Inferior parietal cortex (tissue), 1 donor: ENCODE measurements around the gene SNX15.
"Not testable (repeated sequence)": the region's sequence is repeated elsewhere in the genome, so short reads cannot be mapped to it uniquely, and the experiment has no call there.

ENCODE experiments used
- DNase-seq: peaks from one replicate; pipeline ENCODE4 v3.0.0-alpha.2; 2016; ENCODE audit errors: extremely low spot score

Gene SNX15

DNA sequence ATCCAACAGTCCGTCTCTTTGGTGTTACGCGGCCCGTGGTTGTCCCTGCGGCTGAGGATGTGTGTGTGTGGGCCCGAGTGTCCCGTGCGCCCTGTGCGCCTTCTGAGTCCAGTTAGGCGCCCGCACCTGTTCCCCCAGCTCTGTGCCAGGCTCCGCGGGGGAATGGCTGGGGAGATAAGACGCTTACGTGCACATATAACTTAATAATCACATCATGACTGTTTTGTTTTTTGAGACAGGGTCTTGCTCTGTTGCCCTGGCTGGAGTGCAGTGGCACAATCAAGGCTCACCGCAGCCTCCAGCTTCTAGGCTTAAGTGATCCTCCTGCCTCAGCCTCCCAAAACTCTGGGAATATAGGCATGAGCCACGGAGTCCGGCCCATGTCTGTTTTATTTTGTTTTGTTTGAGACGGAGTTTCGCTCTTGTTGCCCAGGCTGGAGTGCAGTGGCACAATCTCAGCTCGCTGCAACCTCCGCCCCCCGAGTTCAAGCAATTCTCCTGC lies 12.5 kb upstream of the SNX15 start:
- no peak for DNase-seq

DNA sequence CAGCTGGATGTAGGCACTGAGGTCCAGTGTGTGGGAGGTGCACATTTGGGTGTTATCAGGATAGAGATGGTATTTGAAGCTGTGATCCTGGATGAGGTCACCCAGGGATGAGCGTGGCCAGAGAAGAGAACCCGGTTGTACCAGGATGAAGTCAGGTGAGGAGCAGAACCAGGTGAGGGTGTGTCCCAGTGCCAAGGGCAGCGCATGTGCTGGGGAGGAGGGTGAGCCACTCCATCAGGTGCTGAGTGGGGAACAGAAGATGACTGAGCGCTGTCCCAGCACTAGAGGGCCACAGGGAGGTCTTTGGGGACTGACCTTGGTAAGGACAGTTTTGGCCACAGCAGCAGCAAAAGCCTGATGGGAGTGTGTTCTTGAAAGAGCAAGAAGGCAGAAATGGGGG lies 10.5 kb upstream of the SNX15 start:
- DNase-seq: no peak

DNA sequence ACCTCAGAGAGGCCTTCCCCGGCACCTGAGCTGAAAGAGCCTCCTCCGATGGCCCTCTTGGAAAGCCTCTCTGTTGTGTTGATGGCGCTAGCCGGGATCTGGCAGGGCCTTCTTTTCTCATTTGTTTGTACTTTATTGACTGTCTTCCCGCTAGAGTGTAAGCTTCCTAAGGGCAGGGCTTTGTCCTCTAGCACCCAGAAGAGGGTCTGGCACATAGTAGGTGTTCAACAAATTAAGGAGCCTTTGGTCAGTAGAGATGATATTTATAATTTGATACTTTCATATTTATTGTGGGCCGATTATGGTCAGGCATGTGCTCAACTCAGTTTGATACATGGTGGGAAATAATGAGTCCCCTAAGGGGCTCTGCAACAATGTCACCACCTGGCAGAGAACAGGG lies 9.3 kb upstream of the SNX15 start:
- DNase-seq: no peak

DNA sequence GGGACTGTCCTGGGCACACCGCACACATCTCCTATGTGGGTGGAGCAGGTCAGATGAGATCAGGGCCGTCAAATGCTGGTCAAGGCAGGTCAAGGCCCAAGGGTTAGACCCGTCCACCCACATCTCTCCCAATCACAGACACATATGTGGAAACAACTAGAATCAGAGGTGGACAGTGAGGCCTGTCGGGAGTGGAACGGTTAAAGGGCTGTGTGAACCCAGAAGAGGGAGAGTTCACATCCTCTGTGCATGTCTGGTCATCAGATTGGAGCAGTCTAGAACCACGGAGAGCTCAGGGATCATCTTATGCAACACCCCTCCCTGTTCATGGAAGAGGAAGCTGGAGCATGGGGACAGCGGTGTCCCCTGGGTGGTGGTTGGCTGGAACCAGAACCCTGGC lies 7.4 kb upstream of the SNX15 start:
- DNase-seq: no peak

DNA sequence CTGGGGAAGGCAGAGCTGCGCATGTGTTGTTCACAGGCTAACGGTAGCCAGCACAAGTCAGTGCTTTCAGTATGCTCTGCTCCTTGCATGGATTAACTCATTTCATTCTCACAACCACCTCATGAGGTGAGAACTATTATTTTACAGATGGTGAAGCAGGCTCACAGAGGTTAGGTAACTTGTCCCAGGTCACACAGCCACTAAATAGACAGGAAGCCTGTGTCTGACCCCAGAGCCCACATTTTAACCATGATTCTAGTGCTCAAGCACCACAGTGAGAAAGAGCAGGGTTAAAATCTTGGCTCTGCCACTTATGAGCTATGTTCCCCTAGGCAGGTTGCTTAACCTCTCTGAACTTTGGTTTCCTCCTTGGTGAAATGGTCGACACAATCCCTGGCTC lies 6.2 kb upstream of the SNX15 start:
- DNase-seq: no peak

DNA sequence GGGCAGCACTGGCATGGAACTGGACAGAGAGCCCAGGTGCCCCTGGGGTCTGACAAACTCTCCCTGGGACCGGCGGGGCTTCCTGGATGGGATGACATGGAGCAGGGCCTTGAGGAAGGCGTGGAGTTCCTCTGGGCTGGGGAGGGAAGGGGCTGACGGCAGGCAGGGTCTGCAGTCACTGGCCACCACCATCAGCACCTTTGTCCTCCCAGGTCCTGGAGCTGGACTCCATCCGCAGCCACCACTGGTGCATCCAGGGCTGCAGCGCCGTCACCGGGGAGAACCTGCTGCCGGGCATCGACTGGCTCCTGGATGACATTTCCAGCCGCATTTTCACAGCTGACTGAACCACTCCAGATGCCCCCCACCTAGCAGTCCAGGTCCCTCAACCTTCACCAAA lies 5.7 kb upstream of the SNX15 start:
- no peak for DNase-seq

DNA sequence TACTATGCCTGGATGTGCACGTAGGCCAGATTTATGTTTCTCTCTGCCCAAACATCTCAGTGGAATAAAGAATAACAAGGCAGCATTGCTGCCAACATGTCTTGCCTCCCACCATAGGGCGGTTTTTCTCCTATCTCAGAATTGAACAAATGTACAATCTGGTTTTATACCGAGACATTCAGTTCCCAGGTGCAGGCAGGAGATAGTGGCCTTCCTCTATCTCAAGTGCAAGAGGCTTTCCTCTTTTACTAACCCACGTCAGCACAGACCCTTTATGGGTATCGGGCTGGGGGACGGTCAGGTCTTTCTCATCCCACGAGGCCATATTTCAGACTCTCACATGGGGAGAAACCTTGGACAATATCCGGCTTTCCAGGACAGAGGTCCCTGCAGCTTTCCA lies 3.7 kb upstream of the SNX15 start:
- DNase-seq: not testable (repeated sequence)

DNA sequence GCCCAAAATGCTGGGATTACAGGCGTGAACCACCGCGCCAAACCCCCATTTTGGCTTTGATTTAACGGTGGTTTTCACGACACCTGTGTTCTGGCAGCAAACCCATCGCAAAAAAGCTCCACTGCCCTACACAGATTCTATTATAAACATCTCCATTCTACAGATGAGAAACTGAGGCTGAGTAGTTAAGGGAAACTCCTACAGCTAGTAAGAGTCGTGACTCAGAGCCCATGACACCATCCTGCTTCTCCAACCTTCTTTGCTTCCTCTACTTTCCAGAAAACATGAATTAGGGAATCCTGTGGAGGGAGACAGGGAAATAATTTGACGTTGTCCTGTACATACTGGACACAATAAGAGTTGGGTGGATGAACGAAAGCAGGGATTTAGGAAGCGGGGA lies 429 bp upstream of the SNX15 start:
- DNase-seq: no peak

DNA sequence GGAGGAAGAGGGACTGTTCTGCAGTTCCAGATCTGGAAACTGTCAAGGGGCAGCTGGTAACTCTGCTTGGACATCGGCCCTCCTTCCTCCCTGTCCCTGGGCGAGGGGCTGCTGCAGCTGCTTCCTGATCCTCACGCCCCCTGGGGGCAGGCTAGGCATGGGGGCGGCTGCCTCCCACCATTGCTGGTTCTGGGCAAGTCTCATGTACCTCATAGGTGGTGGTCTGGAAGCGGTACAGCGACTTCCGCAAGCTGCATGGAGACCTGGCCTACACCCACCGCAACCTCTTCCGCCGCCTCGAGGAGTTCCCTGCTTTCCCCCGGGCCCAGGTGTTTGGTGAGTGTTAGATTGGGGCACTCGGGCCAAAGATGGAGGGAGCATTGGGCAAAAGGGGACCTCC lies 5.0 kb downstream of the SNX15 start:
- no peak for DNase-seq

DNA sequence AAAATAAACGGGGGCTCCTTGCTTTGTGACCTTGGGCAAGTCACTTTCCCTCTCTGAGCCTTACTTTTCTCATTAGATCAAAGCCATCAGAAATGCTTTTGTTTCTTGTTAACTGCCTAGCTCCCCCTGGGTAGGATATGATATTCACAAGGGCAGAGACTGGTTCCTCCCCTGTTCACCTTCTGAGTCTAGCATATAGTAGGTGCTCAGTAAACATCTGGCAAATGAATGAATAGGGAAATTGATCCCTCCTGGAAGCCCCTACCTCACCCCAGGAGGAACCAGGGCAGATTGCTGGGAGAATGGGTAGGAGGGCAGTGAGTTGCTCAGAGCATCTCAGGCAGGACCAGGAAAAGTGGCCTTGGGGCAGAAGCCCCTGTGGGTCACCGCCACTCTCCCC lies 7.2 kb downstream of the SNX15 start:
- no peak for DNase-seq

DNA sequence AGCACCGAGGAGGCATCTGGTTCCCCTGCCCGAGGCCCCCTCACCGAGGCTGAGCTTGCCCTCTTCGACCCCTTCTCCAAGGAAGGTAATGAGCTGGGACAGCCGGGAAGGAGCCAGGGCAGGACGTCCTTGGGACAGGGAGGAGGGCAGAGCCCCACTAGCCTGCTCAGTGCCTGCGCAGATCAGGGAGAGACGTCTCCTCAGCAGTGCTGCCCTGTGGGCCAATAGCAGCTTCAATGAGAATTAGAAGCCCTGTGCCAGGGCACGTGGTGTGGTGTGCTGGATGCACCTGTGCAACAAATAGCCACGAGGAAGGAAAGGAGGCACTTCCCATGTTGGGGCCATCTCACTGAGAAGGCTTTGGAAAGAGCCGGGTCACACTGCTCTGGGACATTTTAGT lies 8.3 kb downstream of the SNX15 start:
- DNase-seq: no peak

DNA sequence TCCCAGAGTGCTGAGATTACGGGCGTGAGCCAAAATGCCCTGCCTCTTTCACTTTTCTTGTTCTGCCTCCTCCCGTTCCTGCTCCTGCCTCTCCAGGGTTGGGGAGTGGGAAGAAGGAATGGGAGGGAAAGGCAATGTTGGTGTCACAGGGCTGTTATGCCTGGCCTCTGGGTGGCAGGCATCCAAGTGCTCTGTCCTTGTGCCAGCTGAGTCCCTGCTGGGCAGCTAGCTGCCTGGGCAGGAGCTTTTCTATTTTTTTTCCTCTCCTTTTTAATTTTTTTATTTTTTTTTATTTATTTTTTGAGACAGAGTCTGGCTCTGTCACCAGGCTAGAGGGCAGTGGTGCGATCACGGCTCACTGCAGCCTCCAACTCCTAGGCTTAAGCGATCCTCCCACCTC lies 9.7 kb downstream of the SNX15 start:
- peak; percentile 54 for DNase-seq

DNA sequence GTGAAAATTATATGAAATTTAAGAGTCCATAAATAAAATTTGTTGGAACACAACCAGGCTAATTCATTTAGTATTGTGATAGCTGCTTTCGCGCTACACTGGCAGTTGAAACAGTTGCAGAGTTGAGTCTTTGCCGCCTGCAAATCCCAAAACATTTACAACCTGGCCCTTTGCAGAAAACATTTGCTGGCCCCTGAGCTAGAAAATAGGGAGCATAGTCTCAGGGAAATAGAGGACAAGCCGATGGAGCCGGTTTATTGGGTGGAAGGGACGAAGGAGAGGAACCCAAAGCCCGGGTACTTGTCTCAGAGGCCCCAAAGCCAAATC lies 13.2 kb downstream of the SNX15 start:
- DNase-seq: no peak

DNA sequence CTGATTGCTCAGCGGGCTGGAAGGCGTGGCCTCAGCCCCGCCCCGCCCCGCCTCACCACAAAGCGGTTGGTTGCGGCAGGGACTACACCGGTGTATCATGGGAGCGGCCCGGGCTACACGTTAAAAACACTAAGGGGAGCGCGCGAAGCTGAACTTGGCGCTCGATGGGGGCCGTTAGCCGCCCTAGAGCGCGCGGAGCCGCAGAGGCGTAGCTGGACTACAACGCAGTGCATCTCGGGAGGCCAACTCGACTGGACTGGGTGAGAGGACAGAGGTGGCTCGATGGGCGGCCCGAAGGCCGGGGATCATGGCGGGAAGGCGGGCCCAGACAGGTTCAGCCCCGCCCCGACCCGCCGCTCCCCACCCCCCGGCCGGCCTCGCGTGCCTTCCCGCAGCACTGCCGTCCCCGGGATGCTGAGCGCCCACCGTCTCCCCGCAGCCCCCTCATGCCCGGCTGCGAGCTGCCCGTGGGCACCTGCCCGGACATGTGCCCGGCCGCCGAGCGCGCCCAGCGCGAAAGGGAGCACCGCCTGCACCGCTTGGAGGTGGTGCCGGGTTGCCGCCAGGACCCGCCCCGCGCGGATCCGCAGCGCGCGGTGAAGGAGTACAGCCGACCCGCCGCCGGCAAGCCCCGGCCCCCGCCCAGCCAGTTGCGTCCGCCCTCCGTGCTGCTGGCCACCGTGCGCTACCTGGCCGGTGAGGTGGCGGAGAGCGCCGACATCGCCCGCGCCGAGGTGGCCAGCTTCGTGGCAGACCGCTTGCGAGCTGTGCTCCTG lies 13.8 kb downstream of the SNX15 start, which contains the start of gene SAC3D1:
Gene SAC3D1 (plus strand): TSS at position 364 of the 776 bp plus-strand sequence. CDS start 83 bp downstream, at position 447.
- peak; percentile 90 for DNase-seq

DNA sequence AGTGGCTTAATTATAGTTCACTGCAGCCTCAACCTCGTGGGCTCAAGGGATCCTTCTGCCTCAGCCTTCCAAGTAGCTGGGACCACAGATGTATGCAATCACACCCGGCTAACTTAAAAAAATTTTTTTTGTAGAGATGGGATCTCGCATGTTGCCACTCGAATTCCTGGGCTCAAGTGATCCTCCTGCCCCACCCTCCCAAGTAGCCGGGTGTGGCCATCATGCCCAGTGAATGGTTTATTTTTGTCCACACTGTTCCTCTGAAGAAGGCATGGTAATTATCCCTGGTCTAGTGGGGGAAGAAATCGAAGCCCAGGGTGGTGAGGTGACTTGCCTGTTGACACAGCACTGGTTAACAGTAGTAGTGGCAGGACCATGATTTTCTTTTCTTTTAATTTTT lies 15.7 kb downstream of the SNX15 start:
- no peak for DNase-seq

DNA sequence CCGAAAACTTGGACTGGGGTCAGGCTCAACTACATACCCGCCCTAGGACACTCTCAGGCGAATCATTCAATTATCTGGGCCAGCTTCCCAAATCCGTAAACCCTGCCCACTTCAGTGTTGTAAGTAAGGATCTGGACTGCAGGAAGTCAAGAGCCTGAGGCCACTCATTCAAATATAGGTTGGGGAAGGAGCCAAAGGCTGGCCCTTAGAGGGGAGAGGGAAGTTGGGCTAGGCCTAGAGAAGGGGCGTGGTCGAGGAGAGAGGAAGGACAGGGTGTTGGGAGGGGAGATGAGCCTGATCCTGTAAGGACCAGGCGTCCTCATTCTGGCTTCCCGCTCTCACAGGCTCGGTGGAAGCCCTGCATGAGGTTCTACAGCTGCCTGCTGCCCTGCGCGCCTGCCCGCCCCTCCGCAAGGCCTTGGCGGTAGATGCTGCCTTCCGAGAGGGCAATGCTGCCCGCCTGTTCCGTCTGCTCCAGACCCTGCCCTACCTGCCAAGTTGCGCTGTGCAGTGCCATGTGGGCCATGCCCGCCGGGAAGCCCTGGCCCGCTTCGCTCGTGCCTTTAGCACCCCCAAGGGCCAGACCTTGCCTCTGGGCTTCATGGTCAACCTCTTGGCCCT lies 16.8 kb downstream of the SNX15 start:
- peak; percentile 5 for DNase-seq

DNA sequence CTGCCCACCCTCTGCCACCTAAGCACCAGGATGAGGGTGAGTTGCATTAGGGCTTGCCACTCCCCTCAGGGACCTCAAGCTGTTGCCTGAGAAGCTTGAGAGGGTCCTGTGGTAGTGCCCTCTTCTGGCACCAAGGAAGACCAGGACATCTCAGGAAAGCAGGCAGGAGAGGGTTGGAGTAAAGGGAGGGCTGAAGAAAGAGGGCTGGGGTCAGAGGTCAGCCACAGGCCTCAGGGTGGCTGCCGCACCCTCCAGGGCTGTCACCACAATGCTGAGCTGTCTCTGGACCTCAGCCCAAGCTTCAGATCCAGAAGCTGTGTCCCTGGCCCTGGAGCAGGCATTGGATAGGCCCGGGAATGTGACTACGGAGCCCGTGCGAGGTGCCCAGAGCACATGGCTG lies 17.8 kb downstream of the SNX15 start:
- DNase-seq: no peak

DNA sequence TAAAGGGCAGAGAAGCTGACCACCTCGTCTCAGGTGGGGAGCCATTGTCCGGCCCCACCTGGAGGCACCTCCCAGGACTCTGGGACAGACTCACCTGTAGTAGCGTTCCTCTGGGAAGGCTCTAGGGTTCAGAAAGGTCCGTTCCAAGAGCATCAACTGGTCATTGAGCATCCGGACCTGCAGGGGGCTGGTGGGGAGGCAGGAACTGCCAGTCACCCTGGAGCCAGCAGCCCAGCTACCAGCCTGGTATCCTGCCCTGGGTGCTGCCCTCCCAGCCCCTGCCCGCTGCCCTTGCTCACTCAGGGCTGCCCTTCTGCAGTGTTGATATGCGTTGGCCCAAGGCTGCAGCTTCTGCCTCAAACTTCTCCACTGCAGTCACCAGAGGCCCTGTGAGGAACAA lies 18.5 kb downstream of the SNX15 start:
- DNase-seq: no peak

DNA sequence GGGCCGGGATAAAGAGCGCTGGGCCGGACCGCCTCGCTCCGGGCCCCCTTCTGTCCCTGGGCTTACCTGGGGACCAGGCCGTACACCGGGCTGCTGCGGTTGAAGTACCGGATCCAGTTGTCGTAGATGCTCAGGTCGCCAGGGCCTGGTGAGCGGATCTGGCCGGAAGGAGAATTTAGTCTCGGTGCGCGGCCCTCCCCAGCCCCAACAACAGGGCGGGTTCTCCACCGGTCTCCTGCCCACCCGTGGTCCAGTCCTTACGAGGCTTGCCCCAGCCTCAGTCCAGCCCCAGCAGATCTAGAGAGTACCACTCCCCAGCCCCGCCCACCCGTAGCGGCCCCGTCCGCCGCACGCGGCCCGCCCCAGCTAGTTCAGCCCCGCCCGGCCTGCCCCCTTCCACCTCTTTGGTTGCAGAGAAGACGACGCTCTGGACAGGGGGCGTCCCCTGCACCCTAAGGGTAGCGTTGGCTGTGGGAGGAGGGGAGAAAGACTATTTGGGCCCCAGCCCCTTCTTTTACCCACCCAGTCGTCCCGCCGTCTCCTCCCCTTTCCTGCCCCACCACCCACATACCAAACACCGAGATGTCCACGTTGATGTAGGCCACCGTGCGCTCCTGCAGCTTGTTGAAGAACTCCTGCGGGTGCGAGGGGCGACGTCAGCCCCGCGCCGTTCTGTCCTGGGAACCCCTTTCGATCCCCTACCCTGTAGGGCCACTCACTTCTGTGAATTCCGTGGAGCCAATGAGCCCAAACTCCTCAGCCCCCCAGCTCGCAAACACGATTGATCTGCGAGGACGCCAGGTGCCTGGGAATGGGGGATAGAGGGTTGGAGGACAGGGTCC lies 20.6 kb downstream of the SNX15 start:
- DNase-seq: no peak

DNA sequence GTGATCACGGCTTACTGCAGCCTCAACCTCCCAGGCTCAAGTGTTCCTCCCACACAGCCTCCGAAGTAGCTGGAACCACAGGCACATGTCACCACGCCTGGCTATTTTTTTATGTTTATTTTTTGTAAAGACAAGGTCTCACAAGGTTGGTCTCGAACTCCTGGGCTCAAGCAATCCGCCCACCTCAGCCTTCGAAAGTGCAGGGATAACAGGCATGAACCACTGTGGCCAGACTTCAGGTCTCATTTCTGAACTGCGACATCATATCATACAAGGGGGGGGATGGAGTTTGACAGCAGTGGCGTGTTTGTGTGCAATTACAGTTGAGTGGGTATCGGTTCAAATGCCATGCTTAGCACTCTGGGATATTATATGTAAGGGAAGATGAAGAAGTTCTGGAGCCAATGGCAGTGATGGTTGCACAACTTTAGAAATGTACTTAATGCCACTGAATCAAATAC lies 24.2 kb downstream of the SNX15 start:
- no peak for DNase-seq

DNA sequence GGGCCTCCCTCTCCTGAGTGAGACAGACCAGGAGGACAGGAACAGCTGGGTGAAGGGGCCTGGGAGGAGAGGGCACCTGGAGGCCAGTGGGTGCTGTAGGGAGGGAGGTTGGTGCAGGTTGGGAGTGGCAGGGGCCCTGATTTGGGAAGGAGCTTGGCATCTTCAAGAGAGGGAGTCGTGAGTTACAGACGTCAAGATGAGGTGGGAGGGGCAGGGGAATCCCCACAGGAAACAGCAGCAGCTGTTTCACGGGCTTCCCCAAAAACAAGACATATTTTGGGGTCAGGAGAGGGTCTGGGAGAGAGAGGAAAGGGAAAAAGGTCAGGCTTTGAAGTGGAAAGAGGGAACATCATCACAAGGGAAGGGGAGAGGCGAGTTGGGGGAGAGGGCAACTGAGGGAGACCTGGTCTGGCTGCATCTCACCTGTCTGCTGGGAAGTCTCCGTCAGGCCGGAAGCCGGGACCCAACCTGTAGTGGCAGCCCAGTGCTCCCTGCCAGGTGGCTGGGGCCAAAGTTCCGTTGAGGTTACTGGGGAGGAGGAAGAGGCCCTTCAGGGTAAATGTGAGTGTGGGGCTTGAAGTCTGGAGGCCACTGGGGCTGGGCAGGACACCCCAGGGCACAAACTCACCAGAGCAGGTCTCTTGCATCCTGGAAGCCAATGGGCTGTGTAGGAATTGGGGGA lies 26.7 kb downstream of the SNX15 start:
- DNase-seq: no peak

DNA sequence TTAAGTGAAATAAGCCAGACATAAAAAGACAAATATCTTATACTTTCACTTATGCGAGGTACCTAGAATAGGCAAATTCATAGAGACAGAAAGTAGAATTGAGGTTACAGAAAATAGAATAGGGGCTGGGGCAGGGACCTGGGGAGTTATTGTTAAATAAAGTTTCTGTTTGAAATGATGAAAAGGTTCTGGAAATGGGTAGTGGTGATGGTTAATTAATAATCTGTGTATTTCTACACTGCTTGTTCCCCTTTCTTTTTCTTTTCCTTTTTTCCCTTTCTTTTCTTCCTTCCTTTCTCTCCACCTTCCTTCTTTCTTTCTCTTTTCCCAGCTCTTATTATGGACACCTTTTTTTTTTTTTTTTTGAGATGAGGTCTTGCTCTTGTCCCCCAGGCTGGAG lies 28.3 kb downstream of the SNX15 start:
- no peak for DNase-seq
